Measurements from ENCODE around the gene ASTN2. TPM values are rescaled to one million over a fixed set of nuclear protein-coding genes. Genes with fewer than 3 reads are reported as not detected.

Gene ASTN2
- total RNA-seq, 4 donors from 2014 or later: 3.3 to 10.2 (median 6.3) TPM

GRCh38 chr9:116447934-116448333, 966.9 kb downstream of the ASTN2 start:
- Histone ChIP-seq H3K4me1 (no peaks in the 10 kb centered on the region), H3K36me3 (no peaks in the 10 kb centered on the region), H3K27ac (no peak overlapping the region), H3K27me3 (no peaks in the 10 kb centered on the region), H3K9me3 (no peaks in the 10 kb centered on the region), H3K4me3 (no peak overlapping the region)
- no peak for DNase-seq
- TF ChIP-seq POLR2A (IDR thresholded peaks at IDR 0.05): no peak
- TF ChIP-seq, protein P1, sequence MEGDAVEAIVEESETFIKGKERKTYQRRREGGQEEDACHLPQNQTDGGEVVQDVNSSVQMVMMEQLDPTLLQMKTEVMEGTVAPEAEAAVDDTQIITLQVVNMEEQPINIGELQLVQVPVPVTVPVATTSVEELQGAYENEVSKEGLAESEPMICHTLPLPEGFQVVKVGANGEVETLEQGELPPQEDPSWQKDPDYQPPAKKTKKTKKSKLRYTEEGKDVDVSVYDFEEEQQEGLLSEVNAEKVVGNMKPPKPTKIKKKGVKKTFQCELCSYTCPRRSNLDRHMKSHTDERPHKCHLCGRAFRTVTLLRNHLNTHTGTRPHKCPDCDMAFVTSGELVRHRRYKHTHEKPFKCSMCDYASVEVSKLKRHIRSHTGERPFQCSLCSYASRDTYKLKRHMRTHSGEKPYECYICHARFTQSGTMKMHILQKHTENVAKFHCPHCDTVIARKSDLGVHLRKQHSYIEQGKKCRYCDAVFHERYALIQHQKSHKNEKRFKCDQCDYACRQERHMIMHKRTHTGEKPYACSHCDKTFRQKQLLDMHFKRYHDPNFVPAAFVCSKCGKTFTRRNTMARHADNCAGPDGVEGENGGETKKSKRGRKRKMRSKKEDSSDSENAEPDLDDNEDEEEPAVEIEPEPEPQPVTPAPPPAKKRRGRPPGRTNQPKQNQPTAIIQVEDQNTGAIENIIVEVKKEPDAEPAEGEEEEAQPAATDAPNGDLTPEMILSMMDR (IDR thresholded peaks at IDR 0.05): no peak

DNA sequence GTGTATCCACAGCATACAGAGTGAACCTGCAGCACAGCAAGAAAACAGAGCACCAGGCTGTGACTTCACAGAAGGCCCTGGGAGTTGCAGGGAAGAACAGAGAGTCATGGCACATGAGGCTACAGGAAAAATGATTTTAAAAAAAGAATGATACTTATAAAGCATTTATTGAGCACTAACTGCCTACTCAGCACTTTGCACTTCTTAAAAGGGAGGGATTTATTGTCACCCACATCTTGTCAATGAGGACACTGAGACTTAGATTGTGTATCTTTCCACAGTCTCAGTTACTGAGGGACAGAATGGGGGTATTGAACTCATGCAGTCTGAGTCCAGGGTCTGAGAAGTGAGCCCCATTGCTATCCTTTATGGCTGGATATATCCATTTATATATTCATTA, 972.3 kb downstream of the ASTN2 start:
- Histone ChIP-seq H3K4me1 (no peaks in the 10 kb centered on the region), H3K4me3 (no peak overlapping the region), H3K36me3 (no peaks in the 10 kb centered on the region), H3K27me3 (no peaks in the 10 kb centered on the region), H3K27ac (no peak overlapping the region), H3K9me3 (no peaks in the 10 kb centered on the region)
- no peak for DNase-seq
- TF ChIP-seq, protein P1 (IDR thresholded peaks at IDR 0.05): no peak
- no peak for TF ChIP-seq POLR2A (IDR thresholded peaks at IDR 0.05)

GRCh38 chr9:116437411-116438370, 977.2 kb downstream of the ASTN2 start:
- no peak for TF ChIP-seq POLR2A (IDR thresholded peaks at IDR 0.05)
- TF ChIP-seq, protein P1 (IDR thresholded peaks at IDR 0.05): no peak
- Histone ChIP-seq H3K9me3 (no peaks in the 10 kb centered on the region), H3K4me1 (no peaks in the 10 kb centered on the region), H3K36me3 (no peaks in the 10 kb centered on the region), H3K4me3 (no peak overlapping the region), H3K27ac (no peak overlapping the region), H3K27me3 (no peaks in the 10 kb centered on the region)
- no peak for DNase-seq

DNA sequence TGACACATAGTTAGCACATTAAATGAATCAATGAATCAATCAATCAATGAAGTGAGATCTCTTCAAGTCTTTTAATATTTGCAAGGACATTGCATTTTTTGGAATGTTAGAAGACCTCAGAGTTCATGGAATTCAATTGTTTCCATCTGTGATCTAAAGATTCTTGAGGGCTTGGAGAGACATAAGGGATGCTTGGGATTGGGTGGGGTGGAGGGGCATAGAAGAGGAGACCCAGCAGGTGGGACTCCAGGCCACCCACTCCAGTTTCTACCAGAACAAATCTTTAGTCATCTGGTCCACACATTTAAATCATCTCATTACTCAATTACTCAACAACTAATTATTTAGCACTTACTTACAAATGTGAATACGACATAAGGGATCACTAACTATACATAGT, 978.7 kb downstream of the ASTN2 start:
- H3K27me3 ChIP-seq: no peaks in the 10 kb centered on the region
- no peak for TF ChIP-seq POLR2A (IDR thresholded peaks at IDR 0.05)
- TF ChIP-seq, protein P1 (IDR thresholded peaks at IDR 0.05): no peak
- no peaks in the 10 kb centered on the region for H3K9me3 ChIP-seq
- no peaks in the 10 kb centered on the region for H3K36me3 ChIP-seq
- H3K27ac ChIP-seq: no peak overlapping the region
- H3K4me3 ChIP-seq: no peak overlapping the region
- no peak for DNase-seq
- H3K4me1 ChIP-seq: no peaks in the 10 kb centered on the region

GRCh38 chr9:116435706-116436105, 979.2 kb downstream of the ASTN2 start:
- Histone ChIP-seq H3K27ac (no peak overlapping the region), H3K27me3 (no peaks in the 10 kb centered on the region), H3K4me1 (no peaks in the 10 kb centered on the region), H3K4me3 (no peak overlapping the region), H3K9me3 (no peaks in the 10 kb centered on the region), H3K36me3 (no peaks in the 10 kb centered on the region)
- no peak for DNase-seq
- TF ChIP-seq POLR2A (IDR thresholded peaks at IDR 0.05): no peak
- TF ChIP-seq, protein P1 (IDR thresholded peaks at IDR 0.05): no peak

All from Peyer's patch (tissue), 4 donors.